IPS-18c (cell line): Measurements from ENCODE around the gene IL1RAP.
"Not testable (repeated sequence)": the region's sequence is repeated elsewhere in the genome, so short reads cannot be mapped to it uniquely, and the experiment has no call there.

ENCODE experiments used
- H3K4me3 ChIP-seq: 2 replicates; pipeline ENCODE4 v1.7.0; 2013; ENCODE audit warnings: low read depth, mild to moderate bottlenecking, low read length, moderate library complexity; ENCODE audit not compliant: insufficient read depth
- H3K9me3 ChIP-seq: one replicate; pipeline ENCODE4 v1.6.1; 2013; ENCODE audit warnings: mild to moderate bottlenecking, low read length, moderate library complexity; ENCODE audit not compliant: control insufficient read depth, insufficient read depth

IL1RAP gene

GRCh38 chr3:190502946-190503345 is 10.9 kb upstream of the IL1RAP start:
- no peaks in the 10 kb centered on the region for H3K9me3 ChIP-seq

DNA sequence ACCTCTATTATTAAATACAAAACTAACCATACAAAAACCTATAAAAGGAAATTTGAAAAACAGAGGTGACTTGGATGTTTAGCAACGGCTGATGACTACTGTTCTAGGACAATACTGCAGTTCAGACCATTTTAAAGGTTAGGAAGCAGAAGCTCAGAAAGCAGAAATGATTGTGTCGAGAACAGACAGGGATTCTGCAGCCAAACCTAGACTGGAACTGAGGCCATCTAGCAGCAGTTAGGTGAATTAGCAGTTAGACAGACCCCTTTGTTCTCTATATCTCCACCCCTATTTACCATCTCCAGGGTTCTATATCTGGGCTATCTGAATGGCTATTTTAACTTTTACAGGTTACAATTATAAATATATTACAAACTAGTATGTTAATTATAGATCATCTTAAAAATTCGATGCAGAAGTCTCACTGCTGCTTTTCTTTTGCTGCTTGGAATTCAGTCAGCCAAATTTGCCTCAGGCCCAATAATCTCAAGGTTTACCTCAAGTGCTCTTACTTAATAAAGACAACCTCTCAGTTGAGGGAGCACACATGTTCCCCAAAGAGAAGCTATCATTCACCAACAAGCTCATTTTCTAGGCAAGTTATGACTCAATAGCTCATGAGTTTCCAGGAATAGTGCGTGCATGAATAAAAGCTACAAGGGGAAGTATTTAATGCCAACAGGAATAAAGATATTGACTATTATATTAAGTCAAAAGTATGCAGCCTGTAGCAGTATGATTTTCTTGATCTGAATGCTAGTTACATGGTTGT is 9.3 kb upstream of the IL1RAP start:
- Histone ChIP-seq H3K9me3 (no peaks in the 10 kb centered on the region), H3K4me3 (no peak overlapping the region)

More at GRCh38 chr3:190502946-190503345, 10.9 kb upstream of the IL1RAP start:
- H3K4me3 ChIP-seq, result no peak overlapping the region

DNA sequence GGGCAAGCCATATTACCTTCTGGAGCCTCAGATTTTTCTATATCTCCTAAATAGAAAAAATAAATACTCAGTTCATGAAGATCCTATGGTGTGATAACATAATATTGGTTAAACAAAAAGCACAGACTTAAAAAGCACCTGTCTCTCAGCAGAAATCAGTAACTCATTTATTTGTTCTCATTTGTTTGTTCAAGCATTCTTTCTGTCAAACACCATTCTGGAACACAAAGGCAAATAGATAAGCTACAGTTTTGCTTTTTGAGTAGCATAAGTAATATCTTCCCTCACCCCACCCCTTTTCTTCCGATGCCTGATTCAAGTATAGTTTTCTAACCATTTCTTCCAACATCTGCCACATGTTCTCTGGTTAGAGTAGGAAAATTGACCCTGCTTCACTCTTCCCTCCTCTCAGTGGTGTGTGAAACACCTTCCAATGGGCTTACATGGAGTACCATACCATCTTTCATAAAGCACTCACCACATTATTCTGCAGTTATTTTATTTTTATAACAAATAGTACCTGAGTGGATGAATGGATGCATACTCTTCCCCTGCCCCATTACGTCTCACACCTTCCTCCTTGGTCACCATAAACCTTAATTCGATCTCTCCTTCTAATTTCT is 8.4 kb upstream of the IL1RAP start:
- H3K9me3 ChIP-seq, result no peaks in the 10 kb centered on the region
- no peak overlapping the region for H3K4me3 ChIP-seq

- H3K4me3 ChIP-seq, result no peak overlapping the region
Observed at GRCh38 chr3:190506271-190506670, 7.6 kb upstream of the IL1RAP start.

GRCh38 chr3:190512666-190513065 is 1.2 kb upstream of the IL1RAP start:
- no peak overlapping the region for H3K4me3 ChIP-seq

More at GRCh38 chr3:190506271-190506670, 7.6 kb upstream of the IL1RAP start:
- H3K9me3 ChIP-seq, result no peaks in the 10 kb centered on the region

DNA sequence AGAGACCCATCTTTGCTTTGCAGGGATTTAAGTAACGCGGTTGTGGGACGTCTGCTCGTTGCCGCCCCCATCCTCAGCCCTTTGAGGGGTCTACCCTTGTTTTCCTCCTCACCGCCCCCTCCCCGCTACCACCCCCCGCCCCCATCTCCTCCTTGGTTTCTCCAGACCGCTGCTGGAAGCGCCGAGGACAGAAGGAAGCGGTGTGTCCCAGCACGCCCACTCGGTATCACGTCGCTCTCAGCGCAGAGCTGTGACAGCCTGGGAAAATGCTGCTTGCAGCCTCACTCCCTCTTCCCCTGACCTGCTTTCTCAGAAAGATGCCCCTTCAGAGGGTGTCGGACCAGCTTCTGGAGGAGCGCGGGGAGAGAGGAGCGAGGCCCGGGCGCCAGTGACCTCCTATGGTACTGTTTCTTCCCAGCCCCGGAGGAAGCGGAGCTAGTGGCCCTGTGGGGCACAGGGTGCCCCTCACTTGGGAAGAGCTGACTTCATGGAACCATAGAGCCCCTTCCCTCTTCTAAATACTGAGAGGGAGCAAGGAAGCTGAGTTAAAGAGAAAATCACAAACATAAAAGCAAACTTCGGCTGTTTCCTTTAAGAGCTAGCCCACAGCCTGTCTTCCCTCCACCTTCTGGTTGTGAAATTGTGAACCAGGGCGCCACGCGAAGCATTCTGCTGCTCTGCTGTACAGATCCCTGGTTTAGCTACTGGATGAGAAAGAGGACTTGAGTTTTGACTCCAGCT is 698 bp downstream of the IL1RAP start:
- H3K4me3 ChIP-seq, result peak overlapping the region; percentile 81
- H3K9me3 ChIP-seq, result no peaks in the 10 kb centered on the region

More at GRCh38 chr3:190512666-190513065, 1.2 kb upstream of the IL1RAP start:
- no peaks in the 10 kb centered on the region for H3K9me3 ChIP-seq

- no peak overlapping the region for H3K4me3 ChIP-seq
- no peaks in the 10 kb centered on the region for H3K9me3 ChIP-seq
Observed at GRCh38 chr3:190516416-190516815, 2.5 kb downstream of the IL1RAP start.

GRCh38 chr3:190517687-190518086 is 3.8 kb downstream of the IL1RAP start:
- Histone ChIP-seq H3K9me3 (no peaks in the 10 kb centered on the region), H3K4me3 (no peak overlapping the region)

DNA sequence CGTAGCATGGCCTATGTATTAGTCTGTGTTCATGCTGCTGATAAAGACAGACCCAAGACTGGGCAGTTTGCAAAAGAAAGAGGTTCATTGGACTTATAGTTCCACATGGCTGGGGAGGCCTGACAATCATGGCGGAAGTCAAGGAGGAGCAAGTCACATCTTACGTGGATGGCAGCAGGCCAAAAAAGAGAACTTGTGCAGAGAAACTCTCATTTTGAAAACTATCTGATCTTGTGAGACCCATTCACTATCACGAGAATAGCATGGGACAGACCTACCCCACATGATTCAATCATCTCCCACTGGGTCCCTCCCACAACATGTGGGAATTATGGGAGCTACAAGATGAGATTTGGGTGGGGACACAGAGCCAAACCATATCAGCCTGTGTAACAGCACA is 4.6 kb downstream of the IL1RAP start:
- H3K4me3 ChIP-seq, result not testable (repeated sequence)

DNA sequence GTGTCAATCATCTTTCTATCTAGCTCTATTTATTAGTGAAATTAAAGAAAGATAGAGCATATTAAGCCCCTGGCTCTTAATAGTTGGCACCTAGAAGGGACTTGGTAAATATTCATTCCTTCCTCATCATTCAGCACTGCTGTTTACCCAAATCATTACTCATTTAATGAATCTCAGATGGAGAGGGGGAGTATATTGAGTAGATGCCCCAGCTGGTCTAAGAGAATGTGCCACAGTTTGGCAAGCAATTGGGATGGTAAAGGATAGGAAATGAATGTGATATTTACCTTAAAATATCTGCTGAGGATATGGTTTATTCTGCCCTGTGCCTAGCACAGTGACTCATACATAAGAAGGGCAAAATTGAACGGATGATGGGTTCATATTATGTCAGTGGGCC is 6.0 kb downstream of the IL1RAP start:
- Histone ChIP-seq H3K4me3 (no peak overlapping the region), H3K9me3 (no peaks in the 10 kb centered on the region)

More for the DNA sequence above, 4.6 kb downstream of the IL1RAP start:
- not testable (repeated sequence) for H3K9me3 ChIP-seq

GRCh38 chr3:190521998-190522397 is 8.1 kb downstream of the IL1RAP start:
- Histone ChIP-seq H3K9me3 (no peaks in the 10 kb centered on the region), H3K4me3 (no peak overlapping the region)

DNA sequence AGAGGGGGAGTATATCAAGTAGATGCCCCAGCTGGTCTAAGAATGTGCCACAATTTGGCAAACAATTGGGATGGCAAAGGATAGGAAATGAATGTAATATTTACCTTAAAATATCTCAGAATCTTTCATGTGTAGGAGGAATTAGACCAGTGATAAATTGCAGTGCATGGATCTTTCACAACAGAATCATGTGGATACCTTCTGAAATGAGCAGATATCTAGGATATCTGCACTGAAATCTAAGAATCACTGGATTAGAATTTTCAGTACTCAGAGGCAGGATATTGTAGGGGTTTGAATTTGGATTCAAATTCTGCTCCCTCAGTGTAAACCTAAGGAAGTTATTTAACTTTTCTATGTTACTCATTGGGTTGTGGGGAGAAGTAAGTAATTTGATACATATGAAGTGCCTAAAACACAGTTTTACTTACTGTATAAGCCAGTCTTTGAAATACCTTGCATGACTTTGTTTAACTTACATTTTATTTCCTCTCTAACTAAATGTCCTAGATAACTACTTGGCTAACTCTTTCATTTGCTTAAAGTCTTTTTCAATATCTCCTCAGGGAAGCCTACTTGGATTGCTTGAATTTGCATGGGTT is 8.8 kb downstream of the IL1RAP start:
- Histone ChIP-seq H3K4me3 (no peak overlapping the region), H3K9me3 (no peaks in the 10 kb centered on the region)

GRCh38 chr3:190524942-190525341 is 11.1 kb downstream of the IL1RAP start:
- Histone ChIP-seq H3K9me3 (no peaks in the 10 kb centered on the region), H3K4me3 (no peak overlapping the region)

DNA sequence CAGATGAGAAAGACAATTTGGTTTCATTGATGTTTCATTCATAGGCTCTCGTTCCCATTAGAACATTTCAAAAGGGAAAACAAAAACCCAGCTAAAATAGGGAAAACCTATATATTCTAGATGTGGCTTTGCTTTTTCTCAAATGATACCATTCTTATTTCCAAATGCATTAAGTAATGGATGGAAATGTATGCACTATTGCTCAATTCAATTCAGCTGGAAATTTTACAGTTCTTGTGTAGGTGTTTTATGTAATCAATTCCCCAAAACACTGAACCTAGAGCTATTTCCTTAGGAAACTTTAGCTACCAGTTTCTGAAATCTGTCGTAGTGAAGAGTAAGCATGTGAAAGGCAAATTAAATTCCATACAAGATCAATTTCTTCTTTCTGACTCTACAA is 11.7 kb downstream of the IL1RAP start:
- Histone ChIP-seq H3K4me3 (no peak overlapping the region), H3K9me3 (no peaks in the 10 kb centered on the region)

GRCh38 chr3:190526787-190527762 is 13.2 kb downstream of the IL1RAP start:
- no peaks in the 10 kb centered on the region for H3K9me3 ChIP-seq
- H3K4me3 ChIP-seq, result no peak overlapping the region

DNA sequence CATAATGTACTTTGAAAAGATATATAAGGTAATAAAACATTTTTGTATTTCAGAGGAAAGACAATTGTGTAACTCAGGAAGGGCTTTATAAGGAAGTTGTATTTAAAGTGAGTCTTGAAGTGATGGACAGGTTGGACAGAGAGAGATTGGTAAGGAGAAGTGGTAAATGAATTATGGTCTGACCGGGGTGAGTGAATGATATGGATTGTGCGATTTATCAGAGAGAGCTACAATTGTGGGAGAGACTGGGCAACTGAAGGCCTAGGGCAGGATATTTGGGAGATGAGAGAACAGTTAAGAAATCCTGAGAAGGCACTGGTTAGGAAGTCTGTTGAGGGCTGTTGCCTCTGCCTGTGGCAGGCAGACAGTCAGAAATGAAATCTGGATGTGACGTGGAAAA is 14.8 kb downstream of the IL1RAP start:
- Histone ChIP-seq H3K4me3 (no peak overlapping the region), H3K9me3 (no peaks in the 10 kb centered on the region)

- no peaks in the 10 kb centered on the region for H3K9me3 ChIP-seq
- no peak overlapping the region for H3K4me3 ChIP-seq
Observed at GRCh38 chr3:190531406-190531805, 17.5 kb downstream of the IL1RAP start.
